Measurements from ENCODE around the gene RAB37. TPM values are rescaled to one million over a fixed set of nuclear protein-coding genes. Genes with fewer than 3 reads are reported as not detected.

RAB37 gene
- total and polyA plus RNA-seq, 2 of the 13 experiments (the other 11 are each of a cell fraction or from before 2014, with no cell fraction given): 0.91 to 3.7 TPM

GRCh38 chr17:74702116-74702871 lies 34.8 kb upstream of the RAB37 start:
- no TSS peak for BruUV-seq (replicated peaks)
- Histone ChIP-seq H3K9me3 (ENCODE audit: low read length) (no peaks in the 10 kb centered on the region), H3K79me2 (ENCODE audit: insufficient read depth, low read length) (no peaks in the 10 kb centered on the region), H2AFZ (ENCODE audit: low read length) (no peak overlapping the region), H3K9ac (ENCODE audit: insufficient read depth, low read depth, low read length) (no peak overlapping the region), H3K4me1 (ENCODE audit: insufficient read depth, low read length) (no peaks in the 10 kb centered on the region), H4K20me1 (ENCODE audit: insufficient read depth, low read length) (no peaks in the 10 kb centered on the region), H3K27ac (ENCODE audit: extremely low read length, insufficient read depth, low read length) (no peak overlapping the region), H3K27me3 (ENCODE audit: control insufficient read depth in 1 of 2, insufficient read depth in 2 of 2, low read length in 2 of 2) (peaks cover 1 to 36% of the 10 kb centered on the region in 2 experiments; a peak in 4 of 5 replicates), H3K4me2 (ENCODE audit: low read depth, low read length) (no peak overlapping the region), H3K4me3 (replicated peaks in 1 of 3; ENCODE audit: insufficient read depth in 1 of 3, low read depth in 2 of 3, low read length in 3 of 3) (no peak overlapping the region), H3K36me3 (replicated peaks in 1 of 2; ENCODE audit: control insufficient read depth in 1 of 2, insufficient read depth in 2 of 2, low read length in 2 of 2) (no peaks in the 10 kb centered on the region)
- intact Hi-C loops (cut with micrococcal nuclease; ENCODE audit: unreplicated experiment) (no loop called here), in situ Hi-C loops (cut with HindIII; ENCODE audit: extremely low pct_ligation_motif_present, low pct_unique_long_range_greater_than_20kb) (no loop called here)
- ChIA-PET CTCF (ENCODE audit: low intra/inter-chr PET ratio, low total read pairs) (no interaction called here), POLR2A (interaction anchor here (1.3 kb wide), 1 partner anchor 34 kb away, joined by 3 read pairs; the partner anchor contains the start of gene RAB37)
- FAIRE-seq (no peak), DNase-seq (ENCODE audit: low spot score) (no peak), ATAC-seq (no peak)
- peak; percentile 54; the same call in 1 of the 2 replicates for TF ChIP-seq ZNF629 (CRISPR knock-in tag; conservative IDR thresholded peaks at IDR 0.05)
- TF ChIP-seq, protein P1, sequence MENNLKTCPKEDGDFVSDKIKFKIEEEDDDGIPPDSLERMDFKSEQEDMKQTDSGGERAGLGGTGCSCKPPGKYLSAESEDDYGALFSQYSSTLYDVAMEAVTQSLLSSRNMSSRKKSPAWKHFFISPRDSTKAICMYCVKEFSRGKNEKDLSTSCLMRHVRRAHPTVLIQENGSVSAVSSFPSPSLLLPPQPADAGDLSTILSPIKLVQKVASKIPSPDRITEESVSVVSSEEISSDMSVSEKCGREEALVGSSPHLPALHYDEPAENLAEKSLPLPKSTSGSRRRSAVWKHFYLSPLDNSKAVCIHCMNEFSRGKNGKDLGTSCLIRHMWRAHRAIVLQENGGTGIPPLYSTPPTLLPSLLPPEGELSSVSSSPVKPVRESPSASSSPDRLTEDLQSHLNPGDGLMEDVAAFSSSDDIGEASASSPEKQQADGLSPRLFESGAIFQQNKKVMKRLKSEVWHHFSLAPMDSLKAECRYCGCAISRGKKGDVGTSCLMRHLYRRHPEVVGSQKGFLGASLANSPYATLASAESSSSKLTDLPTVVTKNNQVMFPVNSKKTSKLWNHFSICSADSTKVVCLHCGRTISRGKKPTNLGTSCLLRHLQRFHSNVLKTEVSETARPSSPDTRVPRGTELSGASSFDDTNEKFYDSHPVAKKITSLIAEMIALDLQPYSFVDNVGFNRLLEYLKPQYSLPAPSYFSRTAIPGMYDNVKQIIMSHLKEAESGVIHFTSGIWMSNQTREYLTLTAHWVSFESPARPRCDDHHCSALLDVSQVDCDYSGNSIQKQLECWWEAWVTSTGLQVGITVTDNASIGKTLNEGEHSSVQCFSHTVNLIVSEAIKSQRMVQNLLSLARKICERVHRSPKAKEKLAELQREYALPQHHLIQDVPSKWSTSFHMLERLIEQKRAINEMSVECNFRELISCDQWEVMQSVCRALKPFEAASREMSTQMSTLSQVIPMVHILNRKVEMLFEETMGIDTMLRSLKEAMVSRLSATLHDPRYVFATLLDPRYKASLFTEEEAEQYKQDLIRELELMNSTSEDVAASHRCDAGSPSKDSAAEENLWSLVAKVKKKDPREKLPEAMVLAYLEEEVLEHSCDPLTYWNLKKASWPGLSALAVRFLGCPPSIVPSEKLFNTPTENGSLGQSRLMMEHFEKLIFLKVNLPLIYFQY (CRISPR knock-in tag; IDR thresholded peaks at IDR 0.05; ENCODE audit: borderline replicate concordance): no peak
- WGBS (ENCODE audit: low lambda C conversion rate): 43% methylated on average over 9 of the region's 9 CpGs

GRCh38 chr17:74703311-74703710 lies 33.7 kb upstream of the RAB37 start:
- intact Hi-C loops (cut with micrococcal nuclease; ENCODE audit: unreplicated experiment) (no loop called here), in situ Hi-C loops (cut with HindIII; ENCODE audit: extremely low pct_ligation_motif_present, low pct_unique_long_range_greater_than_20kb) (no loop called here)
- ChIA-PET POLR2A (interaction anchor here (1.3 kb wide), 1 partner anchor 33 kb away, joined by 3 read pairs; the partner anchor contains the start of gene RAB37), CTCF (ENCODE audit: low intra/inter-chr PET ratio, low total read pairs) (no interaction called here)
- Histone ChIP-seq H3K4me2 (ENCODE audit: low read depth, low read length) (no peak overlapping the region), H3K27me3 (ENCODE audit: control insufficient read depth in 1 of 2, insufficient read depth in 2 of 2, low read length in 2 of 2) (peaks cover 0 to 27% of the 10 kb centered on the region in 2 experiments; a peak in 4 of 5 replicates), H4K20me1 (ENCODE audit: insufficient read depth, low read length) (no peaks in the 10 kb centered on the region), H3K9ac (ENCODE audit: insufficient read depth, low read depth, low read length) (no peak overlapping the region), H3K9me3 (ENCODE audit: low read length) (no peaks in the 10 kb centered on the region), H3K36me3 (replicated peaks in 1 of 2; ENCODE audit: control insufficient read depth in 1 of 2, insufficient read depth in 2 of 2, low read length in 2 of 2) (no peaks in the 10 kb centered on the region), H3K4me3 (replicated peaks in 1 of 3; ENCODE audit: insufficient read depth in 1 of 3, low read depth in 2 of 3, low read length in 3 of 3) (no peak overlapping the region), H3K27ac (ENCODE audit: extremely low read length, insufficient read depth, low read length) (no peak overlapping the region), H2AFZ (ENCODE audit: low read length) (no peak overlapping the region), H3K4me1 (ENCODE audit: insufficient read depth, low read length) (no peaks in the 10 kb centered on the region), H3K79me2 (ENCODE audit: insufficient read depth, low read length) (no peaks in the 10 kb centered on the region)
- 0% methylated on average over 1 of the region's 2 CpGs for WGBS (ENCODE audit: low lambda C conversion rate)
- DNase-seq (ENCODE audit: low spot score) (no peak), FAIRE-seq (no peak), ATAC-seq (no peak)
- BruUV-seq (replicated peaks): no TSS peak
- TF ChIP-seq NPAS2 (CRISPR knock-in tag; IDR thresholded peaks at IDR 0.05; ENCODE audit: borderline replicate concordance) (no peak), TRAFD1 (CRISPR knock-in tag; IDR thresholded peaks at IDR 0.05; ENCODE audit: borderline replicate concordance) (no peak), FOXA1 (IDR thresholded peaks at IDR 0.05) (no peak), FOXA1 (CRISPR knock-in tag; IDR thresholded peaks at IDR 0.05) (no peak), AGO1 (IDR thresholded peaks at IDR 0.05; ENCODE audit: low read depth, low read length, poor library complexity, severe bottlenecking) (no peak)

All from HepG2 (cell line).